NCI-H1930 (cell line): ENCODE measurements around the gene CCDC122.

Source experiments
- DNase-seq, 2 experiments: peaks; one replicate each; lab custom pipeline; 2025; lab: John Stamatoyannopoulos, UW

CCDC122 gene

DNA sequence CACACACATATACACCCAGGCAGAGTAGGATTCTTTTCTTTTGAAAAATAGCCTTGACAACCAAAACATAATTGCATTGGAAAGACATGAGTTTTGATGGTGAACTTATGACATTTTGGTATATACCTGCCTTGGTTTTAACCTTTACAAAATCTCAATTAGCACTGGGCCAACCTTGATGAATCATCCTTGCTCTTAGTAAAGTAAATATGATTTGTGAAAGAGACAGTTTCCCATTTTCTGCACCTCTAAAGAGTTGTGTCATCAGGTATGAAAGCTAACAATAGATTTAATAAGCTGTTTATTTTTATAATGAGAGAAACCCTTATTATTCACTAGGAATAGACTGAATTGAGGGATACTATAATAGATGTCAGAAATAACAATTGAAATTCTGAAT lies 77.0 kb downstream of the CCDC122 start:
- peak; percentile 73 to 85 for DNase-seq

DNA sequence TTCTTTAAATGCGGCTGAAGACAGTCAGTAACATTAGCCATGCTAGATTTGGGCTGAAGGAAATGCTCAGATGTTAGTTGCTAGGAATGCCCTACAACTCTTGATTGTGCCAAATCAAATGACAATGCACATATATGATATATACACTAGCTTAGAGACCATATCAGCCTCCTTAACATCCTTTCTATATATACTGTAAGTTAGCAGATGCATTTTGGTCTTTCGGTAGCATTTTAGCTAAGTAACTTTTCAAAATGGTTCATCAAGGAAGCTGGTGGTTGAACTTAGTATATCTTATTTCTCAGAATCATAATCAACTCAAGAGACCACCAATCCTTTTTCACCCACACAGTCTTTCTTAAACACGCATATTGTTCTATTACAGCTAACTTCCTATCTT lies 78.7 kb downstream of the CCDC122 start:
- no peak for DNase-seq

DNA sequence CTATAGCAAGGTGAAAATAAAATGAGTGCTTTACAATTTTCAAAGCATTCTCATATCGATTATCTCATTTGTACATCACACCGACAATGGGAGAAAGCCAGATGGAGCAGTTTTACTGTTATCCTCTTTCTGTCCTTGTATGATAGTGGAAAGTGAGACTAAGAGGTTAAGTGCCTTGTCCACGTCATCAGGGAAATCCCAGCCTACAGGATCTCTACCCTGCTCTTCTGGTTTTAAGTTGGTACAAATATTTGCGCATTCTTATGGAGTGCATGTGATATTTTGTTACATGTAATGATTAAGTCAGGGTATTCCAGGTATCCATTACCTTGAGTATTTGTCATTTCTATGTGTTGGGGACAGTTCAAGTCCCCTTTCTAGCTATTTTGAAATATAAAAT lies 80.3 kb downstream of the CCDC122 start:
- DNase-seq, result peak in 1 of 2 experiments; percentile 14

DNA sequence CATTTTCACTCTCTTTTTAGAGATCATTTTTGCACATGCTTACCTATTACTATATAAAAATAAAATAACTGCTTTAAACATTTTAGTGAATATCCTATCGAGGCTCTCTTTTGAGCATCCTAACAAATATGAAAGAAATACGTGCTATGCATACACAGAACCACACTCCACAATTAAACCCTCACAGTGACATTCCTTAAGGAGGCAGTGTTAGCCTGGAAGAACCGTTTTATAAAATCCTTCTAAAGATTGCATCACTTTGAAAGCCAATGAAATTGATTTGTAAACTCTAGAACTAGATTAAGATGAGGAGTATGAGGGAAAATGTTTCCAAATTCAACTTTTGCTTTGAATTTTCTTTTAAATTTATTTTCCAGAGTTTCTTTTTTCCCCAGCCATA lies 81.7 kb downstream of the CCDC122 start:
- no peak for DNase-seq

DNA sequence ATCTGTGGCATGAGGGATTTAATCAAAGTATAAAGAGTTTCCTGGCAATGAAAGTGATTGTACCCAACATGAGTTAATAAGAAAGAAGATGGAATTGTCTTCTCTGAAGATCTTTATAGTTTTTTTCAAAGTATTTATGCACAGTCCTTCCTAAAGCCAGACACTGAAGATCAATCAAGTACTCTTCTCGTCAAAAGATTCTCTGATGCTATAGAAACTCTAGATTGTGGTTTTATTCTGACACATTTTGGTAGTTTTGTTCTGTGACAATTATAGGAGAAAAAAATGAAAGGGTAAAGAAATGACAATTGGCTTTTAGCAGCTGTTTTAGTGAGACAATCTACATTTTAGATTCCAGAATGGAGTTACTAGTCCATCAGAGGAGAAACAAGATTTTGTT lies 82.4 kb downstream of the CCDC122 start:
- DNase-seq, result no peak

DNA sequence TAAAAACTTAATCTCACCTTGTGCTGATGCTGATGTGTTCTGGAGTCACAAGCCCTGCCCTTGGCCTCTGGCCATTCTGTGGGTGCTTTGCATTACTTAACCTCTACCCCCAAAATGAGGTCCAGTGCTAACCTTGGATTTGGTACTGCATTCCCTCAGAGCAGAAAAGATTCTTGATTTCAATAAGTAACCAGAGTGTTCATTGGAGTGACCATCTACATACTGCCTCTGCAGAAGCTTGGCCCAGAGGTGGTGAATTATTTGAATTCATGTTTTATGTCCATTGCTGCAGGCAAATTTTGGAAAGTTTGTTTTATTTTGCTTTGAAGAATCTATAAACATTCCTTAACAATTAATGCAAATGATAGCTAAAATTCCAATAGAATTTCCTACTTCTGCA lies 85.1 kb downstream of the CCDC122 start:
- DNase-seq, result no peak

DNA sequence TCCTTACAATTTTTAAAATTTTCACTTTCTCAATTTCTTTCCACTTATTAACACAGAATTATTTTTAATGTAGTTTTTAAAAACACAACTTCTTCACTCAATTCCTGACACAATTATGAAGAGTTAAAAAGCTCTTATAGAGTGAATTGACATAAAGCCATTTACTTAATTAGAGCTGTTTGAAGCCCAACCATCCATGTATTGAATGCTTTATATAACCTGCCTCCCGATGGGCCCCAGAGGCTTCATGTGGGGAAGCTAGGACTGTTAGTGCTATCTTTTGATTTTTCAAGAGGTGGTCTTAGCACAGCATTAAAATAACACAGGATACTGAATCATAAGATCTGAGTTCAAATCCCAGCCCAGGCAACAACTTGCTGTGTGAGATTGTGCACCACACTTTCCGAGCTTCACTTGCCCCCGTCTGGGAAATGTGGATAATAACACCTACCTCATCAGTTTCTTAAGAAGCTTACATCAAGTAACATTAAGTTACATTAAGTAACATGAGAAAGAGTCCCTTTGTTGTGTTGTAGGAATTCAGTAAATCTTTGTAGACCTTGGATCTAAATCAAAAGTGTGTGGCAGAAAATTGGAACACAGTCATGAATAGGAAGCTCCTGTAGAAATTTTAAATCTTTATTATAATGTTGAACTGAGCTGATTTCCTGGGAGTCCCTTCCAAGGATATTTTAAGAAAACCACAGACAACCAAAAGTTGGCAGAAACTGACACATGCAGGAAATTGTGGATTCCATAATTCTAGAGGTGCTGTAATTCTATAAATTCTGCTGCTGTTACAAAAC lies 87.3 kb downstream of the CCDC122 start:
- DNase-seq, result peak in 1 of 2 experiments; percentile 4

DNA sequence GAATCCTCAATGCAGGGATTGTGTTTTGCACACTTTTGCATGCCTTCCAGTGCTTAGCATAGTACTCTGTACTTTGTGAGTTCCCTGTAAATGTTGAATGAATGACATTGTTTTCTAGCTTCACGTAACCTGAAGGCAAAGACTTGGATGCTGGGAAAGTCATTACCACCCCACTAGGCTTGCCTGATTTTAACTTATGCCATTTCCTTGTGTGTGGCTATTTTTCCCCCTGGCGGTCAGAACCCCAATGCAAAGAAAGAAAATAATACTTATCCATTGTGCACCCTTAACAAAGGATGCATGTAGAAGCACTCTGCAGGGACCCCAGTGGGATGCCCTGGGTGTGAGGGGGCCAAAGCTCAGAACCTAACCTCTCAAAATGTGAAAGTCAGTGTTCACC lies 91.5 kb downstream of the CCDC122 start:
- no peak for DNase-seq

DNA sequence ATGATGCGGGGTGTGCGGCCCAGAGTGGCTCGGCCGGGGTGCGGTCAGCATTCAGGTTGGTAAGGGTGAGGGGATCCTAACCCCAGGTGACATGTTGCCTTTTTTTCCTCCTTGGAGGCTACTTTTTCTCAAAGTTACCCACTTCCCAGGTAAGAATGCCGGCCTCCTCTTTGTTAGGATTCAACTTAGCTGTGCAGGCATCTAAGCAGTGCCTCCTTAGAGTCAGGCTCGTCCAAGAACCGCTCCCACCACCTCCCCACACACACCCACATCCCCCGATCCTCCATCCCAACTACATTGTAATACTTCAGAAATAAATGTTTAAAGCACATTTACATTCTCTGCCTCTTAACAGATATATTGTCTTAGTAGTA lies 92.0 kb downstream of the CCDC122 start:
- no peak for DNase-seq

DNA sequence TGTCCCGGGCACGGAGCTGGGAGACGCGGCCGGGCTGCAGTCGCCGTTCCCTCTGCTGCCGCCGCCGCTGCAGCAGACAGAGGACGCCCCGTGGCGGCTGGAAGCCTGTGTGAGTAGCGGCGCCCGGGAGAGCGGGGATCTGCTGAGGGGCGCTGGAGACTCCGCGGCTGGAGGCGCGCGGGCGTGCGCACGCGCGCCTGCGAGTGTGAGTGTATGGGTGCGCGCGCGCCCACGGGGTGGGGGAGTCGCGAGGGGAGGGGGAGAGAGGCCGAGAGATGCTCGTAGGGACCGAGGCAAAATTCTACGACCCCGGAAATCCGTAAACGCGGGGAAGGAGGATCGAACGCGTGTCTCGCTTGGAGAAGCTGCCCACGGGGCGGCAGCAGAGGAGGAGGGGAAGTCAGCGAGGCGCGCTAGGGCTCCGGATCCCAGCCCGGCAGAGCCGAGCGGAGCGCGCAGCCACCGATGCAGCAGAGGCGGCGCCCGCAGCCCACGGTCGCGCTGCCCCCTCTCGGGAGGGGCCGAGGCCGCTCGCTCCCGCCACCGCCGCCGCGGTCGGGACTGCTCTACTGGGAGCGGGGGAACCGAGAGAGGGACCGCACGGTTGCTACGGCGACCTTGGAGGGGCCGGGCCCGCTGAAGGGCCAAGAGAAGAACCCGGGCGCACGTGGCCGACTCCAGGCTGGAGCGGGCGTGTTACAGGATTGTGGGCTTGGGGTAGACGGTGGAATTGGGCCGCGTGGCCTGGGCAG lies 92.6 kb downstream of the CCDC122 start, which contains the start of gene ENOX1:
TSS of gene ENOX1 (minus strand) at position 207 of the 752 bp plus-strand sequence.
- peak; percentile 83 to 84 for DNase-seq

DNA sequence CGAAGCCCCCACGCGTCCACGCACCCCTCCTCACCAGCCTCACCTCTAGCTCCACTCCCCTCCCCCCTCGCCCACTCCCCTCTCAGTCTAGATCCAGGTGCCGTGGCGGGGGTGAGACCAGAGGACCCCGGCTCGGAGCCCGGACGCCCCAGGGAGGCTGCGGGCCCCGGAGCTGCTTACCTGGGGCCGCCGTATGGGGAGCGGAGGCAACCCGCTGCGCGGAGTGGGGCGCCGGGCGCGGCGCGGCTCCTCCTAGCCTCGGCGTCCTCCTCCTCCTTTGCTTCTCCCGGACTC lies 93.1 kb downstream of the CCDC122 start:
- DNase-seq, result no peak
